ENCODE data around the gene CDK15. TPM values are rescaled to one million over a fixed set of nuclear protein-coding genes. Genes with fewer than 3 reads are reported as not detected.
"Not testable (repeated sequence)": the region's sequence is repeated elsewhere in the genome, so short reads cannot be mapped to it uniquely, and the experiment has no call there.

The CDK15 gene
- total RNA-seq, 1 donor from 2014 or later, result 0.82 TPM

DNA sequence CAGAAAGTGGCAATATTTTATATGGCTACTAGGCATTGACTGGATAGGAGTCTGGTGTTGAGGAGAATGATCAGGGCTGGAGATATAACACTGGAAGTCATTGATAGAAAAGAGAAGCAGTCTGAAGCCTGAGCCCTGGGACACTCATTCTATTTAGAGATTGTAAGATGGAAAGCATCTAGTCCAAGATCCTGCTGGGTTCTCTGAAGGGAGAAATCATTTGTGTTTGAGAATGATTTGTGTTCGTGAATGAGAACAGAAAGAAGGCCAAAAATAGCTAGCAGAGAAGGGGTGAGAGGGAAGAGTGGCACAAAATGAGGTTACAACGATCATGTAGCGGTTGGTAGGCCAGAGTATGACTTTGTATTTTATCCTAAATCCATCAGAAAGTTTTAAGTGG lies 18.0 kb upstream of the CDK15 start:
- no peak for DNase-seq (ENCODE audit: low spot score in 2 of 2)
- FAIRE-seq, result no peak

DNA sequence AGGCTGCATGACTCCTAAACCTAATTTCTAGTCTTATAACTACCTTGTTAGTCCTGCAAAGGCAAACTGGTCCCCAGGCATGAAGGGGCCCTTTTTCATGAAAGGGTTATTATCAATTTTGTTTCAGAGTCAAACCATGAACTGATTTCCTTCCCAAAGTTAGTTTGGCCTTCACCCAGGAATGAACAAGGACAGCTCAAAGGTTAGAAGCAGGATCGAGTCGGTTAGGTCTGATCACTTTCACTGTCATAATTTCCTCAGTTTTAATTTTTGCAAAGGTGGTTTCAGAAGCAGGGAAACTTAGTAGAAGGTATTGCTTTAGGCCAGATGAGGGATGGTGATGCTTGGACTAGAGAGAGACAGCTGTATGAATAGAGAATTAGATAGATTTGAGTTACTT lies 16.9 kb upstream of the CDK15 start:
- DNase-seq (ENCODE audit: low spot score in 2 of 2), result no peak
- no peak for FAIRE-seq

DNA sequence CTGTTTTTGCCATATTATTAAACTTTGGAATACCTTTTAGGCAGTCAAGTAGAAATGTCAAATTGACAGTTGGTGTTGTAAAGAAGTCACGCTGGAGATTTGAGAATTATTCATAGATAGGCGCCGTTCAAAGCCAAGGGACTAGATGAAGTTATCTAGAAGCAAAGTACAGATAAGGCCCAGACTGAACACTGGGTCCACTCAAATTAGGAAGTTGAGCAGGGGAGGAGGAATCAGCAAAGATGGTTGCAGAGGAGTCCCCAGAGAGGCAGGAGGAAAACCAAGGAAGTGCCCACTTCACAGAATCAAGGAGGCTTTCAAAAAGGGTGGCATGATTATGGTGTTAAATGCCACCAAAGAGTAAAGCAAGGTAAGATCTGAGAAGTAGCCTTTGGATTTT lies 16.0 kb upstream of the CDK15 start:
- FAIRE-seq, result no peak
- DNase-seq (ENCODE audit: low spot score in 2 of 2), result no peak

DNA sequence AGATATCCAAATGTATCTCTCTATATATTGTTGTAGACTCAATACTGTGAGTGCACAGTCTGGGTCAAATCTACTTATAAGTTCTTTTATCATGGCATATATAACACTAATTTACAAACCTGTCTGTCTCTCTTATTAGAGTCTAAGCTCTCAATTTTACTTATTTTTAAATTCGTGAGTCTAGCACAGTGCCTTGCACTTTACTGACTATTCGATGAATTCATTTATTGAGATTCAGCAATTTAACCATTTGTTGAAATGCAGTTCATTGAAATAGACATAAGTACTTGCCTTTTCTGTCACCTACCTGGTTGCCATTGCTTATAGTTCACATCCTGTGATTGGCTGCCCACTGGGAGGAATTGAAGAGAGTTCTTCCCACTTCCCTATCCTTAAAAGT lies 15.3 kb upstream of the CDK15 start:
- DNase-seq (ENCODE audit: low spot score in 2 of 2) (no peak), FAIRE-seq (no peak)

DNA sequence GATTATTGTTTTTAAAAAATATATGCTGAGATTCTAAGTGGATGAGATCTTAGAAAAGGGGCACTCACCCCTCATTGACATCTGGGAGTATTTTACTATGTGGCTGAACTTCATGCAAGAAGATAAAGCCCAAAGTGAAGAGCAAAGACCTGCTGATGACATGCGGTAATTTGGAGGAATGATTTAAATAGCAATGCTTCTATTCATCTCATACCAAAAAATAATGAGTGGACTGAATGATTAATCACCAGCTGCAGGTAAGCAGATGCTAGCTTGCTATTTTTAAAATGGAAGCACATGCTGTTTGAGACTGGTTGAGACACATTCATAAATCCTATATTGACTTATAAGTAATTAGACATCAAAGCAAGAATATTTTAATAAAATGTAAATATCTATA lies 12.7 kb upstream of the CDK15 start:
- DNase-seq (ENCODE audit: low spot score in 2 of 2), result no peak
- no peak for FAIRE-seq

DNA sequence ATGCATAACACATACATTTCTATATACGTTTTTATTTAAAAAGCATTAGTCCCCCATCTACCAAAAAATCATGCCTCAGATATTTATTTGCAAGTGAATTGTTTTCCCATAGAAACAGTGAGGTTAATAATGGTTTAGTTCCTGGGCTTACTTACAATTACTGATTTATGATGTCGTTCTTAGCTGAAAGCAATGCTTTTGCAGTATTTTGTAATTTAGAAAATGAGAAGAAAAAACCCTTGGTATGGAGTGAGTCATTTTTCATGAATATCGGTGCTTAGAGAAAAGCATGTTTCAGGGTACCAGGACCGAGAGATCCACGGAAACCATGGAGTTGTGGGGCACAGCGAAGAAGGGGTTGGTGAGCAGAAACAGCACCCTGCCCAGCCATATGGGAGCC lies 12.0 kb upstream of the CDK15 start:
- DNase-seq (ENCODE audit: low spot score in 2 of 2) (no peak), FAIRE-seq (no peak)

DNA sequence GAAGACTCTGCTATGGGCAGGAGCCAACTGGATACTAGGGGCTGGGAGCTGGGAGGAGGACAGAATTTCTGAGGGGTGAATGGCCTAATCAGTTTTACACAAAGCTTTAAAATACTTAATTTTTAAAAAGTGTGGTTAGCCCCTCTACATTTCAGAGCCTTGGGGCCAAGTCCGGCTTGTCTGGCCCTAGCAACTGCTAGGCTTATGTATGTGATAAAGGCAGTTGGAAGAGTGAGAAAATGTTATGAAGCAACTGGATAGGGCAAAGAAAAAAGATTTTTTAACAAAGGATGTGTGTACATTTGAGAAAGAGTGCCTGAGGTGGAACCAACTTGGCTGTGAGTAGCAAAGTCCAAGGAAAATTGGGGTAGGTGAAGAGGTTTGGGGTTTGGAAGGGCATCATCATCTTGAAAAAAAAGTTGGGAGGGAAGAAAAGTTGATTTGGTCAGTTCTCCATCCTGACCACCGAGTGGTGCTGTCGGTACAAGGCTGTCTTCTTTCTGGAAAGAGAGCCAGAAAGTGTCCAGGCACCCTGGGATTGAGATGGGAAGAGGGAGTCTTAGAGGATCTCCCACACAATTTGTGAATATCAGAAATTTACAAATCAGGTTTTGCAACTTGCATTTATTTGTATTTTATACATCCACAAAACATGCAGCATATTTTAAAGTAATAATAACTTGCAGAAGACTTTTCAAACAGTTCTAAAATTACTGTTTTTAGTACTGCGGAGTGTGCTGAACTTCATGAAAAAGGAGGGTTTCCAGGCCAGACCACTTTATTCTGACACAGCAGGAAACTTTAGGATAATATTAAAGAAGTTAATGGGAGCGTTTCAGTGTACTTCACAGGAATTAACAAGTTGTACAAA lies 10.5 kb upstream of the CDK15 start:
- DNase-seq (ENCODE audit: low spot score in 2 of 2) (peak; percentile 19 to 65), FAIRE-seq (no peak)

DNA sequence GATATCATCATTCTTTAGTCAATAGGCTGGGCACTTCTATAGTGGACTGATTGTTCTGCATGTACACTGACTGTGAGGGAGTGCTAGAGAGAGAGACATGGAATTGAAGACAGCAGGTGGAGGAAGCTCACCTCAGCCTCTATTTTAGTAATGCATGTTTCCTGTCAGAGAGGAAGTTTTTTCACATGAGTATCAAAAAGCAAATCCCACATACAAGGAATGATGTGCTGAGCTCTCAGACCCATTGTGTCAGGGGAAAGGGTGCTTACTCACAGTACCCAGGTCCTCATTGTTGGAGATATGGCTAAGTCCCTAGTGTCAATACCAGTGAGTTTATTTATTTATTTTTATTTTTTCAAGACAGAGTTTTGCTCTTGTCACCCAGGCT lies 9.9 kb upstream of the CDK15 start:
- no peak for DNase-seq (ENCODE audit: low spot score in 2 of 2)
- FAIRE-seq, result no peak

DNA sequence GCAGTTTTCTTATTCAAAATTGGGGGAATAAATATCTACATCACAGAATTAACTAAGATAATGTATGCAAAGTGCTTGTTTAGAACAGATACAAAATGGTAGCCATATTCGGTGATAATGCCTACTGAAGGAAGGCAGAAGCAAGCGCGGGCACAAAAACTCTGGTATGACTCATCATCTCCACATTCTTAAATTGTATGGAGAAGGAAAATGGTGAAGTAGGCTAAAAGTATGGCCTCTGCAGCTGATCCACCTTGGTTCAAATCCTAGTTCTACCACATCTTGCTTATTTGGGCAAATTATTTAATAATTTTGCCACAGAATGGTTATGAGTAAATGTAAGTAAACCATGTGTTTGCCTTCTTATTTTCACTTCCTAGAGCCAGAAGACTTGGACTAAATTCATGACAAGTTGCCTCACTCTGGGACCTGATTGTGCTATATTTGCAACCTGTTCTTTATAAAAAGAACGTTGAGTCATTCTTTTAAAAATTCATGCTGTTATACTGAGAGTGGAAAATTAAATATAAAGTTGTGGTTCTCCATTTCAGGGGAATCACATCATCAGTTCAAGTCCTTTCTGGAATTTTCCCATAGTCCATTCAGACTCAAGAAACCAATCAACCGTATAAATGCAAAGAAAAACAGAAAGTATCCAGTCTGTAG lies 9.0 kb upstream of the CDK15 start:
- FAIRE-seq, result no peak

DNA sequence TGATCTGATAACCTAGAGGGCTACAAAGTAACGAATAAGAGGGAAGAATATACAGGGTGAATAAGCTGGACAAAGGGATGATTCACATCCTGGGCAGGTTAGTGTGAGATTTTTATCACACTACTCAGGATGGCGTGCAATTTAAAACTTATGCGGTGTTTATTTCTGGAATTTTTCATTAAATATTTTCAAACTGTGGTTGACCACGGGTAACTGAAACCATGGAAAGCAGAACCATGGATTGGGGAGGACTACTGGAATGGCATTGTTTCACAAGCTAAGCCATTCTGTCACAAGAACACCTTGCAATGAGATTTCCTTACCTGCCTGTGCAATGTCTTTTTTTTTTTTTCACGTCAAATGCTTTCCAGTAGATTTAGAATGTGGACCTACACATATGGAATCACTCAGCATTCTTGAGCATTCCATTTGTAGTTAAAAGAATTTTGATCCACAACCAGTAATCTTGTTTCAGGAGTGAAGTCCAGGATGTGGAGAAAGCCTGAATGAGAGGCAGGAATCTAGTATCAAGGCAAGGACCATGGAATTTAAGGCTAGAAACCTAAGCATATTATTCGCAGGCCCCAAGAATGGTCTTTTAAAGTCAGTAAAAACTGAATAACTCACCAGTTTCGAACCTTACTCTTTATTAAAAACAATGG lies 8.0 kb upstream of the CDK15 start:
- DNase-seq (ENCODE audit: low spot score in 2 of 2) (no peak), FAIRE-seq (no peak)

More for the DNA sequence above, 9.0 kb upstream of the CDK15 start:
- DNase-seq (ENCODE audit: low spot score in 2 of 2), result no peak

DNA sequence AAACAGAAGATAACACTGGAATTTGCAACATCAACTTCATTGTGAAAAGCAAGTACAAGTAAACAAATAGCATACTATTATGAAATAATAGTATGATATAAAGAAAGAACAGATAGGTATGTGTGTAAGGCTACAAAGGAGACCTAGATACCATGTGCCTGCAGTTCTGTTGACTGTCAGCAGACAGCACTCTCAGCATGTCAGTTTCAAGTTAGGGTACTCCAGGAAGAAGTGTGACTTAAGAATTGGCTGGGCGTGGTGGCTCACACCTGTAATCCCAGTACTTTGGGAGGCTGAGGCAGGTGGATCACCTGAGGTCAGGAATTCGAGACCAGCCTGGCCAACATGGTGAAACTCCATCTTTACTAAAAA lies 7.4 kb upstream of the CDK15 start:
- FAIRE-seq; DNase-seq (ENCODE audit: low spot score in 2 of 2): not testable (repeated sequence)

DNA sequence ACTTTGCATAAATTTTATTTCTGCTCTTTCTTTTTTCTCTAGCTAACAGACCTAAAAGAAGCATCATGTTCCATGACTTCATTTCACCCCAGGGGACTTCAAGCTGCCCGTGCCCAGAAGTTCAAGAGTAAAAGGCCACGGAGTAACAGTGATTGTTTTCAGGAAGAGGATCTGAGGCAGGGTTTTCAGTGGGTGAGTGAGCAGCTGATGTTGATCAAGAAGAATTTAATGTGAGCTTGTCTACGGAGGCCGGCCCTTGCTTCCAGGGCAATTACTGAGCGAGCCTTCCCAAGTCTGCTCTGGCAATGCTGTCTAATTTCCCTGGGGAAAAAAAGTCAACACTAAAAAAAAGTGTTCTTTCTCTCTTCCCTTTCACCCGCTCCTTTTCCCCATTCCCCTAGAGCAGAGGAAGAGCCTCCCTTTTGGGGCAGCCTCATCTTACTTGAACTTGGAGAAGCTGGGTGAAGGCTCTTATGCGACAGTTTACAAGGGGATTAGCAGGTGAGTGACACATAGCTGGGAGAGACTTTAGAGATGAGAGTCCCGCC lies 1.2 kb downstream of the CDK15 start:
- DNase-seq (ENCODE audit: low spot score in 2 of 2), result no peak

DNA sequence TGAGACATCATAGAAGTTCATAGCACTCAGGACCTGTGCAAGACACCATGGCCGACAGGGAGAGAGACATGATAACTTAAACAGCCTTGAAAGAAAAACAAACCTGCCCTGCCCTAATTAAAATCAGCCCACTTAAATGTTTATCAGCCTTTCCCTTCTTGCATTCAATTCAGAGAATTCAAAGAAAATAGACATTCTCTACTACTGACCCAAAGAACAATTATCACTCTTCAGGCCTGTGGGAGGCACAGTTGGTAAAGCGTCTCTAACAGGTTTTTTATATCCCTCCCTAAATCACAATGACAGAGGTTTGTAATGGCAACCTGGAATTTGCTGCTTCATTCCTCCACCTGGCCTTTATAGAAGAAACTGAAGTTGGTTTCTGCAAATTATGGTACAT lies 1.7 kb downstream of the CDK15 start:
- no peak for DNase-seq (ENCODE audit: low spot score in 2 of 2)
- no peak for FAIRE-seq

More for the DNA sequence above, 1.2 kb downstream of the CDK15 start:
- no peak for FAIRE-seq

DNA sequence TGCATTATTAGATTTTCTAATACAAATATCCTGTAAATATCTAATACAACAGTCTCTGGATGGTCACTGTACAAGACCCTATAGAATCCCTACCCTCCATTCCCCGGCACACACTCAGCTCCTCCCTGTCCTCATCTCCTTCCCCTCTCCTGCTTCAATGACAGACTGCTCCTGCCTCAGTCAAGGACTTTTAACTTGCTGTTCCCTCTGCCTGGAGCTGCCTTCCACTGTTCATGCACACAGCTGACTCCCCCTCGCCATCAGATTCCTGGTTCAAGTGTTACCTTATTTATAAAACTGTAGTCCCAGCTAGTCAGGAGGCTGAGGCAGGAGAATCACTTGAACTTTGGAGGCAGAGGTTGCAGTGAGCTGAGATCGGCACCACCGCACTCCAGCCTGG lies 3.3 kb downstream of the CDK15 start:
- no peak for FAIRE-seq
- no peak for DNase-seq (ENCODE audit: low spot score in 2 of 2)

DNA sequence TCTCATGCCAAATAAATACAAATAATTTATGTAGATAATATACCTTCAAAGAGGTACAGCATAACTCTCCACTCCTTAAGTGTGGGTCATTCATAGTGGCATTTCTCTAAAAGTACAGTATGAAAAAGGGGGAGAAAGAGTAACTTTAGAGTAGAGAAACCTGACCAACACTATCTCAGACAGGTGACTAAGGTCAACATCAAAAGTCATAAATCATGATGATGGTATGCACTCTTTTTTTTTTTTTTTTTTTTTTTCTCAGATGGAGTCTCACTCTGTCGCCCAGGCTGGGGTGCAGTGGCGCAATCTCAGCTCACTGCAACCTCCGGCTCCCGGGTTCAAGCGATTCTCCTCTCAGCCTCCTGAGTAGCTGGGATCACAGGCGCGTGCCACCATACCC lies 4.3 kb downstream of the CDK15 start:
- DNase-seq (ENCODE audit: low spot score in 2 of 2); FAIRE-seq: not testable (repeated sequence)

DNA sequence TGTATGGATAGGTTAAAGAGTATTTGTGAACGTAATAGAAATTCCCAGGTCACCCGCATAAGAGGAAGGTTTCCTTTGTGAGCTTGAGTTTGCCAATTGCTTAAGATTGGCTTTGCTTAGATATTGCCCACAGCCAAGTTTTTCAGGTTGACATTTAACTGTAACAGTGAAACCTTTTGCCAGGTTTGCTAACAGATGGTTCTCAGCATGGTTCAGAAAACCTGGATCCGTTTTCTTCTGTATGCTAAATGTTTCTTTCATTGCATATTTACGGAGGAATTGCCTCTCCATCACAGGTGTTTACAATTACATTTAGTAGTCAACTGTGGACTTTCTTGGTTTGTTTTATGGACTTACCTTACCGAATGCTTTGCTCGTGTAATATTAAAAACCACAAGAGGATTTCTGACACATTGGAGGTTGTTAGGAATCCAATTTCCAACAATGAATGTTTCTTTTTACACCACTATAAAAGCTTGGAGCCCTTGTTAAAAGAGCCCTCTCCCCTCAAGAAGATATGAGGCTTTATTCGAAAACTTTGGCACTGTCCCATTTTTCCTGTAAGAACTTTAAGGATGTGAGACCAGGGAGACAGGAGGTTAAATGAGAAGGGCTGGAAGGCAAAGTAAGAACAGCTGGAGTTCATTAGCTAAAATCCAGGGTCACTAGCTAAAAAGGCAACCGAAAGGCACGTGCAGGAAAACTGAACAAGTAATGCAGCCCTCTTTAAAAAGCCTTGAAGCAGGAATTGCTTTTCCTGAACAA lies 7.8 kb downstream of the CDK15 start:
- no peak for DNase-seq (ENCODE audit: low spot score in 2 of 2)

DNA sequence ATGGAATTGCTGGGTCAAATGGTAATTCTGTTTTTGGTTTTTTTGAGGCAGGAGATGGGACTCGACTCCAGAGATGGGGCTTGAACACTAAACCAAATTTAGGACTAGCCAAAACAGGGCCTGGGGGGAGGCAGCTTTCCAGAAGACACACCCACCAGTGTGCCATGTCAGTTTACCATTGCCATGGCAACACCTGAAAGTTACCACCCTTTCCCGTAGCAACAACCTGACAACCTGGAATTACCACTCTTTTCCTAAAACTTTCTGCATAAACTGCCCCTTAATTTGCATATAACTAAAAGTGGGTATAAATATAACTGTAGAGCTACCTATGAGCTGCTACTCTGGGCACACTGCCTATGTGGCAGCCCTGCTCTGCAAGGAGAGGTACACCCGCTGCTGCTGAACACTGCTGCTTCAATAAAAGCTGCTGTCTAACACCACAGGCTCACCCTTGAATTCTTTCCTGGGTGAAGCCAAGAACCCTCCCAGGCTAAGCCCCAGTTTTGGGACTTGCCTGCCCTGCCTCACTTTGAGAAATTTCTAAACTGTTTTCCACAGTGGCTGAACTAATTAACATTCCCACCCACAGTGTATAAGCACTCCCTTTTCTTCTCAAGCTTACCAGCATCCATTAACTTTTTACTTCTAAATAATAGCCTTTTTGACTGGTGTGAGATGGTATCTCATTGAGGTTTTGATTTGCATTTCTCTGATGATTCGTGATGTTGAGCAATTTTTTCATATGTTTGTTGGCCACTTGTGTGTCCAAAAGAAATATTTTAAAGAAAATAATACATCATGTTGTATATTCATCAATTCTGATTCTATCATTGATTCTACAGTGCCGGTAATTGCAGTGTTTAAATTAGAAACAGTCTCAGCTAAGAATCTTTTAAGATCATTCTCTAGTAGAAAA lies 10.6 kb downstream of the CDK15 start:
- FAIRE-seq (no peak), DNase-seq (ENCODE audit: low spot score in 2 of 2) (no peak)

More for the DNA sequence above, 7.8 kb downstream of the CDK15 start:
- no peak for FAIRE-seq

DNA sequence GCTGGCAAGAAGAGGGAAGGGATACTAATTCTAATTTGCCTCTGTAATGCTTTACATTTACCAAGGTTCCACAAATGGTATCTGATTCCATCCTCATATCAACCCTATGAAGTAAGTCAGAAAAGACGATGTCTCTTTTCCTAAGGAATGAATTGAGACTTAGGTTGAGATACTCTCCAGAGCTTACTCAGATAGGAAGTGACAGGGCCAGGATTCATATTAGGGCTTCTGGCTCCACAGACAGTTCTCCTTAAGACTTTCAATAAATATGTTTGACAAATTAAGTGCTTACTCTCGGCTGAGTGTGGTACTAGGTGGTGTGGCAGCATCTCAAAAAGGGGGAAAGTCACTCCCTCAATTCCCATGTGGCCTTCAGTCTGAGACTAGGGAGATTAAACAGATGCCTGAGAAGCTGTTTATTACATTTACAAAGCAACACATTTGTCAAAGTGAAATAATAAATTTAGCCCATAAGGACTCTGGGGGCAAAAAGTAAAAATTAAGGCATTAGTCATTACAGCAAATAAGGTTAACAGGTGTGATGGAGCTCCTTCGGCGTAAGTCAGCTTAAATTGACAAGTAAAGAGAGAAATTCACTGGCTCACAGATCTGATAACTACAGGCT lies 14.2 kb downstream of the CDK15 start:
- no peak for DNase-seq (ENCODE audit: low spot score in 2 of 2)
- FAIRE-seq, result no peak

DNA sequence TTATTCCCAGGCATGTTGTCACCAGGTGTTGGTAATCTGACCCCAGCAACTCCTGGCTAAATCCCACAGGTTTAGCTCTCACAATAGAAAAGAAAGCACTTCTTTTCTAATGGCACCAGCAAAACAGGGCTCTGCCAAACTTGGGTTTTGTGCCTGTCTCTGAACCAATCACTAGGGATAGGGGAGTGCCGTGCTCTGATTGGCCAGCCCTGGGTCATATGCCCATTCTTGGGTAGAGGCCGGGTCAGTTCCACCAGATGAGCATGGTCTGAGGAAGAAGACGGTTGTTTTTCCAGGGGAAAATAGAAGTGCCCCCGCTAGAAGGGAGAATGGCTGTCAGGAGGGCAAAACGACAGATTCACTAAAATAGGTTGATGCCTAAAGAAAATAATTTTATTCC lies 14.7 kb downstream of the CDK15 start:
- FAIRE-seq, result no peak

More for the DNA sequence above, 14.7 kb downstream of the CDK15 start:
- no peak for DNase-seq (ENCODE audit: low spot score in 2 of 2)
